Central memory CD4-positive, alpha-beta T cell (primary cell): ENCODE data around the gene HPSE.

Experiments
- DNase-seq: peaks from one replicate; pipeline ENCODE4 v3.0.0; 2022

Gene HPSE

GRCh38 chr4:83247415-83248357 lies 87.0 kb downstream of the HPSE start:
- no peak for DNase-seq
